ENCODE data around the gene NUP43. TPM values are rescaled to one million over a fixed set of nuclear protein-coding genes. Genes with fewer than 3 reads are reported as not detected.

Gene NUP43
- total and polyA plus RNA-seq, 12 donors, result 10.0 to 34.3 (median 29.5) TPM

GRCh38 chr6:149714442-149714841 lies 31.9 kb downstream of the NUP43 start:
- ATAC-seq (no peak), DNase-seq (no peak)
- H3K27ac ChIP-seq, result no peak overlapping the region
- TF ChIP-seq, protein P1, sequence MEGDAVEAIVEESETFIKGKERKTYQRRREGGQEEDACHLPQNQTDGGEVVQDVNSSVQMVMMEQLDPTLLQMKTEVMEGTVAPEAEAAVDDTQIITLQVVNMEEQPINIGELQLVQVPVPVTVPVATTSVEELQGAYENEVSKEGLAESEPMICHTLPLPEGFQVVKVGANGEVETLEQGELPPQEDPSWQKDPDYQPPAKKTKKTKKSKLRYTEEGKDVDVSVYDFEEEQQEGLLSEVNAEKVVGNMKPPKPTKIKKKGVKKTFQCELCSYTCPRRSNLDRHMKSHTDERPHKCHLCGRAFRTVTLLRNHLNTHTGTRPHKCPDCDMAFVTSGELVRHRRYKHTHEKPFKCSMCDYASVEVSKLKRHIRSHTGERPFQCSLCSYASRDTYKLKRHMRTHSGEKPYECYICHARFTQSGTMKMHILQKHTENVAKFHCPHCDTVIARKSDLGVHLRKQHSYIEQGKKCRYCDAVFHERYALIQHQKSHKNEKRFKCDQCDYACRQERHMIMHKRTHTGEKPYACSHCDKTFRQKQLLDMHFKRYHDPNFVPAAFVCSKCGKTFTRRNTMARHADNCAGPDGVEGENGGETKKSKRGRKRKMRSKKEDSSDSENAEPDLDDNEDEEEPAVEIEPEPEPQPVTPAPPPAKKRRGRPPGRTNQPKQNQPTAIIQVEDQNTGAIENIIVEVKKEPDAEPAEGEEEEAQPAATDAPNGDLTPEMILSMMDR (IDR thresholded peaks at IDR 0.05), result no peak
- 76 to 82% methylated on average over 1 of the region's 1 CpG for WGBS, 2 donors
- intact Hi-C loops (cut with DNase I), result loop anchor here in 3 of 10 donors (10.0 kb wide), 2 partner anchors 150 to 170 kb away; partner anchors contain the start of genes GINM1 (in 2 of the 3) and PPIL4 (in 1 of the 3)
- H3K36me3 ChIP-seq, result peaks cover 0 to 21% (median 0%) of the 10 kb centered on the region in 9 donors
- H3K9me3 ChIP-seq, result no peaks in the 10 kb centered on the region
- H3K4me3 ChIP-seq, result no peak overlapping the region
- no peaks in the 10 kb centered on the region for H3K27me3 ChIP-seq
- H3K4me1 ChIP-seq, result peaks cover 0 to 57% (median 40%) of the 10 kb centered on the region in 9 donors

DNA sequence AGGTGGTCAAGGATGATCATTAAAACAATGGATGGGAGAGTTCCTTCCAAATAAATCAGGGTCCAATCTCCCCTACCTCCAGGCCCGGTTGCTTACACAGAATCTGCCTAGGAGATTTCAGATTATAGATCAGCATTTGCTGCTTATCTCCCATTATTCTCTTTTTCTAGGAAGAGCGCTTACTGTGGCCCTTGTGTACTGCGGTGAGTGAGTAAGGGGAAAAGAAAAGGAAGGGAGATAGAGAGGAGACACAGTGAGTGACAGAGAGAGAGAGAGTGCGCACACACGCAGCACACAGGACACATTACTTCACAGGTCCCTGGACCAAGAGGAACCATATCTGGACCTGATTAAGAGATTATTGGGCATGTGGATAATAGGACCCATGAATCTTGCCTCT lies 34.6 kb downstream of the NUP43 start:
- H3K36me3 ChIP-seq, result peaks cover 0 to 25% (median 0%) of the 10 kb centered on the region in 9 donors
- H3K9me3 ChIP-seq, result no peaks in the 10 kb centered on the region
- no peak for DNase-seq
- intact Hi-C loops (cut with DNase I), result loop anchor here in 3 of 10 donors (10.0 kb wide), 2 partner anchors 147 to 167 kb away; partner anchors contain the start of genes GINM1 (in 2 of the 3) and PPIL4 (in 1 of the 3)
- peaks cover 0 to 67% (median 46%) of the 10 kb centered on the region in 9 donors for H3K4me1 ChIP-seq
- no peak for ATAC-seq
- no peak overlapping the region for H3K27ac ChIP-seq
- no peak overlapping the region for H3K4me3 ChIP-seq
- WGBS, 2 donors, result 92 to 95% methylated on average over 5 of the region's 5 CpGs
- H3K27me3 ChIP-seq, result no peaks in the 10 kb centered on the region
- TF ChIP-seq, protein P1 (IDR thresholded peaks at IDR 0.05), result no peak

- H3K9me3 ChIP-seq, result no peaks in the 10 kb centered on the region
- no peak for ATAC-seq
- no peak for DNase-seq
- H3K4me1 ChIP-seq, result peaks cover 0 to 56% (median 26%) of the 10 kb centered on the region in 9 donors
- intact Hi-C loops (cut with DNase I), result no loop called here
- H3K27me3 ChIP-seq, result no peaks in the 10 kb centered on the region
- H3K36me3 ChIP-seq, result peaks cover 0 to 47% (median 0%) of the 10 kb centered on the region in 9 donors
- TF ChIP-seq, protein P1 (IDR thresholded peaks at IDR 0.05), result no peak
- H3K4me3 ChIP-seq, result no peak overlapping the region
- peak overlapping the region in 1 of 10 donors; percentile 8 for H3K27ac ChIP-seq
- WGBS, 2 donors, result 74 to 75% methylated on average over 7 of the region's 7 CpGs
These were observed 44.6 kb downstream of the NUP43 start for GRCh38 chr6:149701714-149702113.

DNA sequence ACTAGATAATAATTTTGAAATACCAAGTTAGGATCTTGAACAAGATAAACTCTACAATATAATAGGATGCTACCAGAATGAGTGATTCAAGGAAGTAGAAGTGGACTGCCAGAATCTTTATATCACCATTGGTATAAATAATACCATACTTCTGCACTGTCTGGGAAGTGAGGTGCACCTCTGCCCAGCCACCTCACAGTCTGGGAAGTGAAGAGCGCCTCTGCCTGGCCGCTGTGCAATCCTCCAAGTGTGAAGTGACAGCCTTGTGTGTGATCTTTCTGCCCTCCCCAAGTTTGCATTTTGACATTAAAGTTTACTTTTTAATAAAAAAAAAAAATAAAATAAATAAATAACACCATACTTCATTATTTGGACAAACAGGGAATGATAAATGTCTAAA lies 47.2 kb downstream of the NUP43 start:
- no peaks in the 10 kb centered on the region for H3K27me3 ChIP-seq
- no peak overlapping the region for H3K4me3 ChIP-seq
- 98 to 100% methylated on average over 2 of the region's 2 CpGs for WGBS, 2 donors
- intact Hi-C loops (cut with DNase I), result no loop called here
- H3K36me3 ChIP-seq, result peaks cover 0 to 72% (median 0%) of the 10 kb centered on the region in 9 donors
- TF ChIP-seq, protein P1 (IDR thresholded peaks at IDR 0.05), result no peak
- H3K4me1 ChIP-seq, result peaks cover 0 to 48% (median 19%) of the 10 kb centered on the region in 9 donors
- ATAC-seq (no peak), DNase-seq (no peak)
- no peaks in the 10 kb centered on the region for H3K9me3 ChIP-seq
- H3K27ac ChIP-seq, result no peak overlapping the region

Measured in heart right ventricle (tissue), 16 donors.